Hepatocyte (in vitro differentiated cells): Measurements from ENCODE around the gene ADAM12. TPM values are rescaled to one million over a fixed set of nuclear protein-coding genes. Genes with fewer than 3 reads are reported as not detected.

ENCODE experiments used
- DNase-seq: peaks from one replicate; pipeline ENCODE4 v3.0.0-alpha.2; 2016; ENCODE audit warnings: low spot score
- H2AFZ ChIP-seq: fragments of 200-600 bp; sonication (generic); 2 replicates; pipeline ENCODE4 v1.6.0; 2016; ENCODE audit warnings: antibody characterized with exemption, mild to moderate bottlenecking
- H3K27ac ChIP-seq: fragments of 200-600 bp; sonication (generic); 2 replicates; pipeline ENCODE4 v1.5.1; 2016; ENCODE audit warnings: mild to moderate bottlenecking
- H3K27me3 ChIP-seq: fragments of 200-600 bp; sonication (generic); 2 replicates; pipeline ENCODE4 v1.6.1; 2016
- H3K36me3 ChIP-seq: fragments of 200-600 bp; sonication (generic); replicated peaks from 2 replicates; pipeline ENCODE4 v1.5.1; 2016; ENCODE audit warnings: low read depth; ENCODE audit not compliant: insufficient read depth
- H3K4me1 ChIP-seq: fragments of 200-600 bp; sonication (generic); 2 replicates; pipeline ENCODE4 v1.5.1; 2016; ENCODE audit warnings: mild to moderate bottlenecking, moderate library complexity; ENCODE audit not compliant: insufficient read depth
- H3K4me2 ChIP-seq: fragments of 200-600 bp; sonication (generic); 2 replicates; pipeline ENCODE4 v1.6.0; 2016
- H3K4me3 ChIP-seq: fragments of 200-600 bp; sonication (generic); 2 replicates; pipeline ENCODE4 v1.5.1; 2016; ENCODE audit warnings: mild to moderate bottlenecking
- H3K79me2 ChIP-seq: fragments of 200-600 bp; sonication (generic); 2 replicates; pipeline ENCODE4 v1.6.0; 2017; ENCODE audit warnings: mild to moderate bottlenecking
- H3K9me2 ChIP-seq: fragments of 200-600 bp; sonication (generic); replicated peaks from 2 replicates; pipeline ENCODE4 v1.6.0; 2017; ENCODE audit warnings: mild to moderate bottlenecking; ENCODE audit not compliant: insufficient read depth
- H3K9me3 ChIP-seq: fragments of 200-600 bp; sonication (generic); 2 replicates; pipeline ENCODE4 v1.5.1; 2016; ENCODE audit warnings: low read depth, mild to moderate bottlenecking
- H4K20me1 ChIP-seq: fragments of 200-600 bp; sonication (generic); 2 replicates; pipeline ENCODE4 v1.6.0; 2016; ENCODE audit warnings: mild to moderate bottlenecking; ENCODE audit not compliant: insufficient read depth, poor library complexity, severe bottlenecking
- EZH2 ChIP-seq: fragments of 200-600 bp; sonication (generic); IDR thresholded peaks from 2 replicates; pipeline ENCODE4 v1.6.1; 2016; ENCODE audit warnings: antibody characterized with exemption, mild to moderate bottlenecking, borderline replicate concordance
- EZH2phosphoT487 ChIP-seq: fragments of 200-600 bp; sonication (generic); IDR thresholded peaks from one replicate; pipeline ENCODE4 v1.6.1; 2018; ENCODE audit warnings: antibody characterized with exemption, mild to moderate bottlenecking, low read depth, moderate library complexity; ENCODE audit not compliant: unreplicated experiment, severe bottlenecking
- WGBS: methylation state at CpG from one replicate; pipeline ENCODE4 v1.1.6; 2016; ENCODE audit warnings: low lambda C conversion rate; ENCODE audit errors: missing lambda C conversion rate; 5-methylcytosine and 5-hydroxymethylcytosine counted together
- polyA plus RNA-seq: library from polyadenylated mRNA; unstranded; fragments of >200 nt; fragmentation: Nextera tagmentation; extraction: Ambion mirVana; gene quantifications from 2 replicates; pipeline ENCODE4 v1.2.1, GENCODE V29; 2016
- total RNA-seq: library from RNA; depleted of rRNA; stranded (reverse); fragments of >200 nt; gene quantifications from 2 replicates; pipeline ENCODE4 v1.2.3, GENCODE V29; 2014
- TF ChIP-seq, protein P1 (sequence below): fragments of 200-600 bp; sonication (generic); IDR thresholded peaks from 2 replicates; pipeline ENCODE4 v1.5.1; 2016; ENCODE audit warnings: antibody characterized with exemption, mild to moderate bottlenecking; ENCODE audit not compliant: poor library complexity

Gene ADAM12
- total and polyA plus RNA-seq, 2 experiments from 2014 or later: 4.9 to 11.3 TPM

DNA sequence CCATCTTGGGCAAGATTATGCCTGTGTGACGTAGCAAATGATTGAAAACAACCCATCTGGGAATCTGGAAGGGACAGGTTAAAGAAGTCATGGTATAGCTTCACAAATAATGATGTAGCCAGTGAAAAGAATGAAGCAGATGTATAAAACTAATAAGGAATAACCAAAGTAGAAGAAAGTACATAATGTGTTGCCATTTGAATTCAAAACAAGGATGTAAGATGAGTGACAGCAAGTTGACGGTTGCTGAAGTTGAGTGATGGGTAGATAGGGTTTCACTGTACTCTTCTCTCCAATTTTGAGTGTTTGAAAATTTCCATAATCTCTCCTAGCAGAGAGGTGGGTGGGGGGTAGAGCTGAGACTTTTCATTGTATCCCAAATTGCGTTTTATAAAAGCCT lies 358.3 kb downstream of the ADAM12 start:
- Histone ChIP-seq H3K4me3 (no peak overlapping the region), H3K27me3 (no peaks in the 10 kb centered on the region), H3K9me3 (peaks cover 9% of the 10 kb centered on the region), H3K36me3 (no peaks in the 10 kb centered on the region), H4K20me1 (no peaks in the 10 kb centered on the region), H3K4me2 (no peak overlapping the region), H3K9me2 (no peaks in the 10 kb centered on the region), H3K79me2 (no peaks in the 10 kb centered on the region), H2AFZ (no peak overlapping the region), H3K4me1 (no peaks in the 10 kb centered on the region), H3K27ac (no peak overlapping the region)
- no peak for TF ChIP-seq EZH2
- TF ChIP-seq EZH2phosphoT487: no peak
- TF ChIP-seq, protein P1, sequence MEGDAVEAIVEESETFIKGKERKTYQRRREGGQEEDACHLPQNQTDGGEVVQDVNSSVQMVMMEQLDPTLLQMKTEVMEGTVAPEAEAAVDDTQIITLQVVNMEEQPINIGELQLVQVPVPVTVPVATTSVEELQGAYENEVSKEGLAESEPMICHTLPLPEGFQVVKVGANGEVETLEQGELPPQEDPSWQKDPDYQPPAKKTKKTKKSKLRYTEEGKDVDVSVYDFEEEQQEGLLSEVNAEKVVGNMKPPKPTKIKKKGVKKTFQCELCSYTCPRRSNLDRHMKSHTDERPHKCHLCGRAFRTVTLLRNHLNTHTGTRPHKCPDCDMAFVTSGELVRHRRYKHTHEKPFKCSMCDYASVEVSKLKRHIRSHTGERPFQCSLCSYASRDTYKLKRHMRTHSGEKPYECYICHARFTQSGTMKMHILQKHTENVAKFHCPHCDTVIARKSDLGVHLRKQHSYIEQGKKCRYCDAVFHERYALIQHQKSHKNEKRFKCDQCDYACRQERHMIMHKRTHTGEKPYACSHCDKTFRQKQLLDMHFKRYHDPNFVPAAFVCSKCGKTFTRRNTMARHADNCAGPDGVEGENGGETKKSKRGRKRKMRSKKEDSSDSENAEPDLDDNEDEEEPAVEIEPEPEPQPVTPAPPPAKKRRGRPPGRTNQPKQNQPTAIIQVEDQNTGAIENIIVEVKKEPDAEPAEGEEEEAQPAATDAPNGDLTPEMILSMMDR: no peak
- WGBS: 78% methylated on average over 3 of the region's 3 CpGs
- no peak for DNase-seq

DNA sequence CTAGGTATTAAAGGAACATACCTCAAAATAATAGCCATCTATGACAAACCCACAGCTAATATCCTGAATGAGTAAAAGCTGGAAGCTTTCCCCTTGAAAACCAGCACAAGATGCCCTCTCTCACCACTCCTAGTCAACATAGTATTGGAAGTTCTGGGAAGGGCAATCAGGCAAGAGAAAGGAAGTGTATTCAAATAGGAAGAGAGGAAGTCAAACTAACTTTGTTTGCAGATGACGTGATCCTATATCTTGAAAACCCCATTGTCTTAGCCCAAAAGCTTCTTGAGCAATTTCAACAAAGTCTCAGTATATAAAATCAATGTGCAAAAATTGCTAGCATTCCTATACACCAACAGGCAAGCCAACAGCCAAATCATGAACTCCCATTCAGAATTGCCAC lies 360.6 kb downstream of the ADAM12 start:
- WGBS: 94% methylated on average over 1 of the region's 1 CpG
- Histone ChIP-seq H3K27ac (no peak overlapping the region), H3K4me3 (no peak overlapping the region), H3K79me2 (no peaks in the 10 kb centered on the region), H3K27me3 (no peaks in the 10 kb centered on the region), H3K9me2 (no peaks in the 10 kb centered on the region), H3K9me3 (peaks cover 9% of the 10 kb centered on the region), H3K4me2 (no peak overlapping the region), H4K20me1 (no peaks in the 10 kb centered on the region), H3K36me3 (no peaks in the 10 kb centered on the region), H2AFZ (no peak overlapping the region), H3K4me1 (no peaks in the 10 kb centered on the region)
- TF ChIP-seq, protein P1: no peak
- no peak for TF ChIP-seq EZH2phosphoT487
- no peak for DNase-seq

DNA sequence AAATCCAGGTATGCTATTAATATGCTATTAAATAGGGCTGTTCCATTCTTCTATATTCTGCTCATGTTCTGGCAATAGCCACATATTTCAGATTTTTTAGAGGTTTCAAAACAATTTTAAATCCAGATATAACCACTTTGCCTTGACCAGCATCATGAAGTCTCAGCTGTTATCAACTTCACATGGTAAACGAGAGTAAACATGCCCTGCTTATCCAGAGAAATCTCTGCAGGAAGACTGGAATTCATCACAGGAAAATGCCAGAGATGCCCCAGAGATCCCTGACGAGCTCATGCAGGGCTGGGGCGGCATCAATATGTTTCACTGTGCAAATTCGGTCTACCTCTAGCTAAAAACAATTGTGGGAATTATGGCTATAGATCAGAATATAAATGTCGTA lies 365.4 kb downstream of the ADAM12 start:
- no peak overlapping the region for H3K4me2 ChIP-seq
- DNase-seq: no peak
- H3K4me3 ChIP-seq: no peak overlapping the region
- no peaks in the 10 kb centered on the region for H3K36me3 ChIP-seq
- WGBS: 56% methylated on average over 5 of the region's 5 CpGs
- no peaks in the 10 kb centered on the region for H4K20me1 ChIP-seq
- no peak overlapping the region for H2AFZ ChIP-seq
- no peaks in the 10 kb centered on the region for H3K9me2 ChIP-seq
- no peak overlapping the region for H3K27ac ChIP-seq
- H3K9me3 ChIP-seq: no peaks in the 10 kb centered on the region
- H3K27me3 ChIP-seq: no peaks in the 10 kb centered on the region
- no peaks in the 10 kb centered on the region for H3K4me1 ChIP-seq
- TF ChIP-seq, protein P1: no peak
- H3K79me2 ChIP-seq: no peaks in the 10 kb centered on the region

DNA sequence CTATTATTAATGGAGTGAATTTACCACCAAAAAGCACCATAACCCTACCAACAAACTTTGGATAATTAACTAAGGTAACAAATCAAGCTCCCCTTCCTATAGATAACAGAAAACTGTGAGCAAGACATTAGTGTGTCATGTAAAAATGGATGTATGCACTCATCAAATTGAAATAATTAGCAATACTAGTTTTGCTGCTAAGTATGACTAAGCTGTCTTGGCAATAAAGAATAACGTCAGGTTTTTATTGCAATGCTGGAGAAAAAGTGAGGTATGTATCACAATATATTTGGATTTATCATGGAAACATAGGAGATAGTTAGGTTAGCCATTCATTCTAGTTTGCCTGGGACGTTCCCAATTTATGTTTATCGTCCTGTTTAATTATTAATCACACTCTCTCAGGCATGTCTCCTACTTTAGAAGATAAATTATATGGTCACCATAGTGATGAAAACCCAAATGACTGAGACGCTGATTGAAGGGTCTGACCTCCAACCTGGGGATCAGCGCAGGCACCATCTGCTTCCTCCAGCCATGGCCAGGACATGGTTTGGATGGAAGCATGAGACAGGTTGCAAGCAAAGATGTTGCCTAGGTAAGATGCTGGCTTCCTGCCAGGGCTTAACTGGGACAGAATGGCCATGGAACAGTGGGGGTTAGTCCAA lies 366.3 kb downstream of the ADAM12 start:
- DNase-seq: no peak
- no peaks in the 10 kb centered on the region for H3K36me3 ChIP-seq
- no peak overlapping the region for H3K27ac ChIP-seq
- H3K79me2 ChIP-seq: no peaks in the 10 kb centered on the region
- TF ChIP-seq, protein P1: no peak
- TF ChIP-seq EZH2phosphoT487 (no peak), EZH2 (no peak)
- no peaks in the 10 kb centered on the region for H3K27me3 ChIP-seq
- H3K9me3 ChIP-seq: no peaks in the 10 kb centered on the region
- H3K4me3 ChIP-seq: no peak overlapping the region
- H3K4me2 ChIP-seq: no peak overlapping the region
- no peaks in the 10 kb centered on the region for H3K4me1 ChIP-seq
- no peaks in the 10 kb centered on the region for H3K9me2 ChIP-seq
- 70% methylated on average over 5 of the region's 5 CpGs for WGBS
- H4K20me1 ChIP-seq: no peaks in the 10 kb centered on the region
- H2AFZ ChIP-seq: no peak overlapping the region
